ENCODE results near the gene UXS1.

Gene UXS1

GRCh38 chr2:106108351-106108750 lies 85.8 kb downstream of the UXS1 start:
- Histone ChIP-seq H3K27ac (ENCODE audit: insufficient read depth in 1 of 2, low read depth in 1 of 2, low read length in 2 of 2, poor library complexity in 1 of 2, severe bottlenecking in 2 of 2) (no peak overlapping the region), H3K4me3 (ENCODE audit: control insufficient read depth in 1 of 7, extremely low read depth in 1 of 7, insufficient read depth in 4 of 7, low read depth in 2 of 7, low read length in 6 of 7) (no peak overlapping the region), H3K9me3 (ENCODE audit: control extremely low read depth in 1 of 5, control insufficient read depth in 4 of 5, insufficient read depth in 2 of 5, low read depth in 1 of 5, low read length in 4 of 5) (no peaks in the 10 kb centered on the region), H3K27me3 (replicated peaks in 2 of 5; ENCODE audit: control insufficient read depth in 4 of 5, insufficient read depth in 5 of 5, low read length in 4 of 5) (no peaks in the 10 kb centered on the region), H3K4me1 (ENCODE audit: control extremely low read depth in 1 of 4, control insufficient read depth in 4 of 4, insufficient read depth in 4 of 4, low read length in 3 of 4) (no peaks in the 10 kb centered on the region), H3K36me3 (ENCODE audit: control insufficient read depth in 4 of 4, insufficient read depth in 4 of 4, low read length in 3 of 4) (peaks cover 13 to 78% (median 41%) of the 10 kb centered on the region in 4 experiments)
- 90% methylated on average over 6 of the region's 6 CpGs for WGBS (ENCODE audit: insufficient coverage)
- CTCF ChIA-PET, result interaction anchor here (1.0 to 1.7 kb wide), 3 partner anchors 17 to 475 kb away, joined by 3 to 6 read pairs (median 3); no protein-coding TSS in a partner anchor
- POLR2A ChIA-PET, result no interaction called here
- peak in 2 of 3 donors; percentile 28 to 40 for DNase-seq

DNA sequence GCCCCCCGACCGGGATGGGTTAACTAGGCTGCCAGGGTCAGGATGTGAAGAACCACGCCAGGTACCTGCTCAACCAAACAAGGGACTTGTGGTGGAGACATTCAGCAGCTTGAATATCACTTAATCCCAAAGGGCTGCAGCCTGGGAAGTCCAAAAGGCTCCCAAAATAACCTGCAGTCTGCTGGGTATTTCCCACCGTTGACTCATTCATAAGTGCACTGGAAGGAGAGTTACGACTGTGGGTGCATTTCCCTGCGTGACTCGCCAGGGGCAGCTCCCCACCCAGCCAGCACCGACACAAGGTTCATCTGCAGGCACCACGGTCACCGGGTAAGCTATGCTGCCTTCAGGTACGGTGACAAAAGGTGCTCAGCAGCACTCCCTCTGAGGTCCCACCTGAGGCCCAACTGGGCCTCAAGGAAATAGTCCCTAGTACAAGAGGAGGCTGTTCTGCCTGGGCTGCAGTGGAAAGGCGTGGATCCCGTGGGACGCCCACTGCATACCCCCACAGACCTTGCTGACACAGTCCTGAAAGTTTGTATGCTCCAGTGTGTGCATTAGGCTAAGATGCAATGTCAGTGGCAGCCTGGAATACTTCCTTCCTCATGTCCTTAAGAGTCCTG lies 86.5 kb downstream of the UXS1 start:
- H3K4me3 ChIP-seq (ENCODE audit: control insufficient read depth in 1 of 7, extremely low read depth in 1 of 7, insufficient read depth in 4 of 7, low read depth in 2 of 7, low read length in 6 of 7), result no peak overlapping the region
- CTCF ChIA-PET, result interaction anchor here (1.0 to 1.5 kb wide), 2 partner anchors 41 to 475 kb away, joined by 3 to 6 read pairs; no protein-coding TSS in a partner anchor

GRCh38 chr2:106106622-106107508 lies 87.2 kb downstream of the UXS1 start:
- ChIA-PET POLR2A (no interaction called here), CTCF (interaction anchor here (0.6 to 1.1 kb wide), 4 partner anchors 42 to 436 kb away, joined by 3 to 4 read pairs (median 3); no protein-coding TSS in a partner anchor)
- no peak for DNase-seq
- 100% methylated on average over 10 of the region's 12 CpGs for WGBS (ENCODE audit: insufficient coverage)
- Histone ChIP-seq H3K4me3 (ENCODE audit: control insufficient read depth in 1 of 7, extremely low read depth in 1 of 7, insufficient read depth in 4 of 7, low read depth in 2 of 7, low read length in 6 of 7) (no peak overlapping the region), H3K4me1 (ENCODE audit: control extremely low read depth in 1 of 4, control insufficient read depth in 4 of 4, insufficient read depth in 4 of 4, low read length in 3 of 4) (no peaks in the 10 kb centered on the region), H3K36me3 (ENCODE audit: control insufficient read depth in 4 of 4, insufficient read depth in 4 of 4, low read length in 3 of 4) (peaks cover 9 to 71% (median 36%) of the 10 kb centered on the region in 4 experiments), H3K27ac (ENCODE audit: insufficient read depth in 1 of 2, low read depth in 1 of 2, low read length in 2 of 2, poor library complexity in 1 of 2, severe bottlenecking in 2 of 2) (no peak overlapping the region), H3K9me3 (ENCODE audit: control extremely low read depth in 1 of 5, control insufficient read depth in 4 of 5, insufficient read depth in 2 of 5, low read depth in 1 of 5, low read length in 4 of 5) (no peaks in the 10 kb centered on the region), H3K27me3 (replicated peaks in 2 of 5; ENCODE audit: control insufficient read depth in 4 of 5, insufficient read depth in 5 of 5, low read length in 4 of 5) (no peaks in the 10 kb centered on the region)

More for the DNA sequence above, 86.5 kb downstream of the UXS1 start:
- Histone ChIP-seq H3K27me3 (replicated peaks in 2 of 5; ENCODE audit: control insufficient read depth in 4 of 5, insufficient read depth in 5 of 5, low read length in 4 of 5) (no peaks in the 10 kb centered on the region), H3K36me3 (ENCODE audit: control insufficient read depth in 4 of 4, insufficient read depth in 4 of 4, low read length in 3 of 4) (peaks cover 13 to 79% (median 40%) of the 10 kb centered on the region in 4 experiments), H3K27ac (ENCODE audit: insufficient read depth in 1 of 2, low read depth in 1 of 2, low read length in 2 of 2, poor library complexity in 1 of 2, severe bottlenecking in 2 of 2) (no peak overlapping the region), H3K4me1 (ENCODE audit: control extremely low read depth in 1 of 4, control insufficient read depth in 4 of 4, insufficient read depth in 4 of 4, low read length in 3 of 4) (no peaks in the 10 kb centered on the region), H3K9me3 (ENCODE audit: control extremely low read depth in 1 of 5, control insufficient read depth in 4 of 5, insufficient read depth in 2 of 5, low read depth in 1 of 5, low read length in 4 of 5) (no peaks in the 10 kb centered on the region)
- WGBS (ENCODE audit: insufficient coverage), result 96% methylated on average over 14 of the region's 14 CpGs
- no peak for DNase-seq
- POLR2A ChIA-PET, result no interaction called here

- 83% methylated on average over 13 of the region's 16 CpGs for WGBS (ENCODE audit: insufficient coverage)
- no peak for DNase-seq
- CTCF ChIA-PET, result interaction anchor here (0.7 to 2.6 kb wide), 15 partner anchors 9 to 527 kb away, joined by 3 to 12 read pairs (median 3); no protein-coding TSS in a partner anchor
- no peaks in the 10 kb centered on the region for H3K9me3 ChIP-seq (ENCODE audit: control extremely low read depth in 1 of 5, control insufficient read depth in 4 of 5, insufficient read depth in 2 of 5, low read depth in 1 of 5, low read length in 4 of 5)
- H3K27ac ChIP-seq (ENCODE audit: insufficient read depth in 1 of 2, low read depth in 1 of 2, low read length in 2 of 2, poor library complexity in 1 of 2, severe bottlenecking in 2 of 2), result no peak overlapping the region
- H3K4me1 ChIP-seq (ENCODE audit: control extremely low read depth in 1 of 4, control insufficient read depth in 4 of 4, insufficient read depth in 4 of 4, low read length in 3 of 4), result no peaks in the 10 kb centered on the region
- peaks cover 12 to 71% (median 33%) of the 10 kb centered on the region in 4 experiments for H3K36me3 ChIP-seq (ENCODE audit: control insufficient read depth in 4 of 4, insufficient read depth in 4 of 4, low read length in 3 of 4)
- POLR2A ChIA-PET, result no interaction called here
- H3K4me3 ChIP-seq (ENCODE audit: control insufficient read depth in 1 of 7, extremely low read depth in 1 of 7, insufficient read depth in 4 of 7, low read depth in 2 of 7, low read length in 6 of 7), result no peak overlapping the region
- H3K27me3 ChIP-seq (replicated peaks in 2 of 5; ENCODE audit: control insufficient read depth in 4 of 5, insufficient read depth in 5 of 5, low read length in 4 of 5), result no peaks in the 10 kb centered on the region
These were observed 88.8 kb downstream of the UXS1 start for GRCh38 chr2:106105151-106105922.

- ChIA-PET CTCF (interaction anchor here (0.7 to 2.6 kb wide), 13 partner anchors 10 to 526 kb away, joined by 3 to 12 read pairs (median 3); no protein-coding TSS in a partner anchor), POLR2A (no interaction called here)
- peak; percentile 60 to 79 (median 75) for DNase-seq
- no peak overlapping the region for H3K4me3 ChIP-seq (ENCODE audit: control insufficient read depth in 1 of 7, extremely low read depth in 1 of 7, insufficient read depth in 4 of 7, low read depth in 2 of 7, low read length in 6 of 7)
- H3K27me3 ChIP-seq (replicated peaks in 2 of 5; ENCODE audit: control insufficient read depth in 4 of 5, insufficient read depth in 5 of 5, low read length in 4 of 5), result no peaks in the 10 kb centered on the region
- peaks cover 10 to 71% (median 36%) of the 10 kb centered on the region in 4 experiments for H3K36me3 ChIP-seq (ENCODE audit: control insufficient read depth in 4 of 4, insufficient read depth in 4 of 4, low read length in 3 of 4)
- no peaks in the 10 kb centered on the region for H3K4me1 ChIP-seq (ENCODE audit: control extremely low read depth in 1 of 4, control insufficient read depth in 4 of 4, insufficient read depth in 4 of 4, low read length in 3 of 4)
- H3K9me3 ChIP-seq (ENCODE audit: control extremely low read depth in 1 of 5, control insufficient read depth in 4 of 5, insufficient read depth in 2 of 5, low read depth in 1 of 5, low read length in 4 of 5), result no peaks in the 10 kb centered on the region
- 73% methylated on average over 12 of the region's 16 CpGs for WGBS (ENCODE audit: insufficient coverage)
- no peak overlapping the region for H3K27ac ChIP-seq (ENCODE audit: insufficient read depth in 1 of 2, low read depth in 1 of 2, low read length in 2 of 2, poor library complexity in 1 of 2, severe bottlenecking in 2 of 2)
These were observed 89.6 kb downstream of the UXS1 start for GRCh38 chr2:106104332-106105062.

GRCh38 chr2:106099691-106100090 lies 94.4 kb downstream of the UXS1 start:
- peaks cover 7 to 71% (median 34%) of the 10 kb centered on the region in 4 experiments for H3K36me3 ChIP-seq (ENCODE audit: control insufficient read depth in 4 of 4, insufficient read depth in 4 of 4, low read length in 3 of 4)
- no peak for DNase-seq
- H3K27ac ChIP-seq (ENCODE audit: insufficient read depth in 1 of 2, low read depth in 1 of 2, low read length in 2 of 2, poor library complexity in 1 of 2, severe bottlenecking in 2 of 2), result no peak overlapping the region
- H3K4me1 ChIP-seq (ENCODE audit: control extremely low read depth in 1 of 4, control insufficient read depth in 4 of 4, insufficient read depth in 4 of 4, low read length in 3 of 4), result peaks cover 3 to 19% (median 13%) of the 10 kb centered on the region in 4 experiments
- ChIA-PET POLR2A (no interaction called here), CTCF (interaction anchor here (0.8 kb wide), 1 partner anchor 13 kb away, joined by 3 read pairs; no protein-coding TSS in a partner anchor)
- WGBS (ENCODE audit: insufficient coverage), result 92% methylated on average over 5 of the region's 5 CpGs
- H3K27me3 ChIP-seq (replicated peaks in 2 of 5; ENCODE audit: control insufficient read depth in 4 of 5, insufficient read depth in 5 of 5, low read length in 4 of 5), result no peaks in the 10 kb centered on the region
- H3K4me3 ChIP-seq (ENCODE audit: control insufficient read depth in 1 of 7, extremely low read depth in 1 of 7, insufficient read depth in 4 of 7, low read depth in 2 of 7, low read length in 6 of 7), result no peak overlapping the region
- H3K9me3 ChIP-seq (ENCODE audit: control extremely low read depth in 1 of 5, control insufficient read depth in 4 of 5, insufficient read depth in 2 of 5, low read depth in 1 of 5, low read length in 4 of 5), result no peaks in the 10 kb centered on the region

Data from common myeloid progenitor, CD34-positive (primary cell).